HG02623 (cell line): ENCODE measurements around the gene TOB1.
"Not testable (repeated sequence)": the region's sequence is repeated elsewhere in the genome, so short reads cannot be mapped to it uniquely, and the experiment has no call there.

Source experiments
- ATAC-seq: cut with Tn5 transposase; IDR thresholded peaks from one replicate; pipeline ENCODE4 v1.9.1; 2021; ENCODE audit warnings: moderate library complexity; ENCODE audit not compliant: unreplicated experiment

Gene TOB1

GRCh38 chr17:50871364-50871763, 5.2 kb upstream of the TOB1 start:
- no peak for ATAC-seq

GRCh38 chr17:50868602-50869001, 2.4 kb upstream of the TOB1 start:
- no peak for ATAC-seq

- ATAC-seq: no peak
Measured at GRCh38 chr17:50868140-50868438, 1.9 kb upstream of the TOB1 start.

GRCh38 chr17:50867363-50868139, 1.4 kb upstream of the TOB1 start:
- no peak for ATAC-seq

- peak; percentile 1 for ATAC-seq
Measured at GRCh38 chr17:50866950-50867362, 802 bp upstream of the TOB1 start.

GRCh38 chr17:50865868-50866260, 290 bp downstream of the TOB1 start:
- no peak for ATAC-seq

- ATAC-seq: peak; percentile 7
Measured at GRCh38 chr17:50865060-50865867, 890 bp downstream of the TOB1 start.

GRCh38 chr17:50864747-50865059, 1.5 kb downstream of the TOB1 start:
- no peak for ATAC-seq

- ATAC-seq: no peak
Measured at GRCh38 chr17:50863931-50864330, 2.2 kb downstream of the TOB1 start.

- ATAC-seq: no peak
Measured at GRCh38 chr17:50863221-50863843, 2.8 kb downstream of the TOB1 start.

- ATAC-seq: no peak
Measured at GRCh38 chr17:50861822-50862528, 4.2 kb downstream of the TOB1 start.

- no peak for ATAC-seq
Measured at GRCh38 chr17:50861334-50861676, 4.8 kb downstream of the TOB1 start.

GRCh38 chr17:50859727-50860126, 6.4 kb downstream of the TOB1 start:
- ATAC-seq: not testable (repeated sequence)

GRCh38 chr17:50858486-50859225, 7.5 kb downstream of the TOB1 start:
- ATAC-seq: no peak

- ATAC-seq: no peak
Measured at GRCh38 chr17:50856431-50856830, 9.7 kb downstream of the TOB1 start.

- ATAC-seq: no peak
Measured at GRCh38 chr17:50855708-50856330, 10.3 kb downstream of the TOB1 start.

- no peak for ATAC-seq
Measured at GRCh38 chr17:50853781-50854180, 12.4 kb downstream of the TOB1 start.

GRCh38 chr17:50853015-50853615, 13.0 kb downstream of the TOB1 start:
- ATAC-seq: no peak

- ATAC-seq: no peak
Measured at GRCh38 chr17:50850640-50851039, 15.5 kb downstream of the TOB1 start.

- no peak for ATAC-seq
Measured at GRCh38 chr17:50848711-50849110, 17.4 kb downstream of the TOB1 start.
